GM12891 (cell line): Measurements from ENCODE around the gene CUL1.

ENCODE experiments used
- POLR2A ChIP-seq: IDR thresholded peaks from 2 replicates; pipeline ENCODE4 v1.6.1; 2011; ENCODE audit warnings: low read depth, low read length, control low read depth
- POLR2AphosphoS5 ChIP-seq: IDR thresholded peaks from 2 replicates; pipeline ENCODE4 v1.6.1; 2011; ENCODE audit warnings: low read depth, low read length, control low read depth
- TAF1 ChIP-seq: IDR thresholded peaks from 2 replicates; pipeline ENCODE4 v1.6.1; 2011; ENCODE audit warnings: low read depth, low read length, control low read depth

DNA sequence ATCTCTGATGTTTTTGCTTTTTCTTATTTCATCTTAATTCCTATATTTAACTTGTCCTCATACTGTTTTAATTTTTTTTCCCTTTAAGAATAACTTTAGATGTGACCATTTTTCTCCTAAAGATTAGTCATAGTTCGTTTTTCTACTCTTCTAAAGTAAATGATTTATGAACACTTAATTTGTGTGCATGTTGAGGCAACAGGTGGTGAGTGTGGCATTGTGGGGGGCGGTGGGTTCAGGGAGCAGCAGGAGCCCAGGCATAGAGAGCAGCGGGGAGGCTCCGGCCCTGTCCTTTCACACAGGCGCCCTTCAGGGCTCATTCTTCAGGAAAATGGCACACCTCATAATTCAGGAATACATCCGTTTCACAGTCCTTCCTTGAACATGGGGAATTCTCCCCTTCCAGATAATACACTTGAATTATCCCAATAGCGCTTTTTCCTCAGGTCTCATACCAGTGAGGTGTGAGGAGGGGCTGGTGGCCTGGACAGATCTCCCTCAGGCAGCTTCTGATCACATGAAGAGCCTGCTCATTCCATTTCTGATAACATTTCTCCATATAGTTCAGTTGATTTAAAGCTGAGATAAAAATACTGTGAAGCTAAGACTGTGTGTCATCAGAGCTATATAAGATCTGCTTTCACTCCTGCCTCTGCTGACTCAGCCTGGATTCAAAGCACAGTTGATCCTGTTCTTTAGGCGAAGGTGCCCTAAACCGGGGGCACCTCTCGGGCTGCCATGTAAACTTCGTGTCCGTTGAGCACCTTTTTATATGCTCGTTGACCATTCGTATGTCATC lies 40.2 kb downstream of the CUL1 start:
- TF ChIP-seq TAF1, result no peak
- no peak for TF ChIP-seq POLR2A
- no peak for TF ChIP-seq POLR2AphosphoS5
